Erythroblast (primary cell): Measurements from ENCODE around the gene KIAA1614.

ENCODE experiments used
- GATA1 ChIP-seq: IDR thresholded peaks from 2 replicates; pipeline ENCODE4 v1.6.1; 2011; ENCODE audit warnings: low read depth, mild to moderate bottlenecking, control low read depth, low read length, moderate library complexity
- POLR2A ChIP-seq: IDR thresholded peaks from 2 replicates; pipeline ENCODE4 v1.6.1; 2011; ENCODE audit warnings: mild to moderate bottlenecking, low read length

- TF ChIP-seq POLR2A = no peak
- TF ChIP-seq GATA1 = no peak
These were observed 981 bp upstream of the KIAA1614 start for GRCh38 chr1:180911640-180912191.
